HepG2 (cell line): ENCODE measurements around the gene ITIH2. TPM values are rescaled to one million over a fixed set of nuclear protein-coding genes. Genes with fewer than 3 reads are reported as not detected.
"Not testable (repeated sequence)": the region's sequence is repeated elsewhere in the genome, so short reads cannot be mapped to it uniquely, and the experiment has no call there.

Experiments used
- ATAC-seq: fragments of 200-7000 bp; cut with Tn5 transposase; 3 replicates; pipeline ENCODE4 v1.9.1; 2020; ENCODE audit warnings: mild to moderate bottlenecking, moderate library complexity
- BruUV-seq: library from RNA; stranded (reverse); fragments of 400-500 nt; replicated peaks from 2 replicates; lab custom pipeline; 2021; lab: Mats Ljungman, UMichigan
- CTCF ChIA-PET: fragments of 300-600 bp; formaldehyde crosslinking; extraction: SDS; loops from one replicate; lab custom pipeline; 2021; ENCODE audit warnings: low total read pairs, inconsistent platforms, low intra/inter-chr PET ratio; lab: Yijun Ruan, JAX
- POLR2A ChIA-PET: fragments of 350-600 bp; sonication (Branson Sonifier 250); formaldehyde crosslinking; loops from one replicate; lab custom pipeline; 2020; ENCODE audit warnings: antibody characterized with exemption, inconsistent platforms; lab: Yijun Ruan, JAX
- DNase-seq: peaks from one replicate; pipeline ENCODE4 v3.0.0-alpha.2; 2015; ENCODE audit warnings: low spot score
- FAIRE-seq: peaks from 3 replicates; lab custom pipeline; 2011; peaks lifted over from hg19 to GRCh38; lab: Jason Lieb, UNC
- H2AFZ ChIP-seq: one replicate; pipeline ENCODE4 v1.6.1; 2011; ENCODE audit warnings: low read length, inconsistent platforms
- H3K27ac ChIP-seq: fragments of 300-600 bp; 3 replicates; pipeline ENCODE4 v1.8.0; 2011; ENCODE audit warnings: mixed run types, mild to moderate bottlenecking, mixed read lengths, low read length, inconsistent platforms; ENCODE audit not compliant: insufficient read depth; ENCODE audit errors: extremely low read length
- H3K27me3 ChIP-seq, 2 experiments: fragments of 200-600 bp in 1 of 2; 2 replicates in 1 of 2; 3 replicates in 1 of 2; pipeline versions ENCODE4 v1.6.0 to v1.8.0; 2011; ENCODE audit warnings: low read length in 2 of 2, mild to moderate bottlenecking in 2 of 2, moderate library complexity in 2 of 2, inconsistent platforms in 1 of 2; ENCODE audit not compliant: insufficient read depth in 2 of 2, control insufficient read depth in 1 of 2
- H3K36me3 ChIP-seq, 2 experiments: fragments of 200-600 bp in 1 of 2; replicated peaks in 1 of 2; 2 replicates in 1 of 2; 3 replicates in 1 of 2; pipeline versions ENCODE4 v1.5.1 to v1.8.0; 2011; ENCODE audit warnings: low read length in 2 of 2, inconsistent platforms in 1 of 2; ENCODE audit not compliant: insufficient read depth in 2 of 2, control insufficient read depth in 1 of 2
- H3K4me1 ChIP-seq: 2 replicates; pipeline ENCODE4 v1.5.1; 2012; ENCODE audit warnings: low read length, inconsistent platforms; ENCODE audit not compliant: insufficient read depth
- H3K4me2 ChIP-seq: 2 replicates; pipeline ENCODE4 v1.6.0; 2011; ENCODE audit warnings: low read depth, low read length, inconsistent platforms
- H3K4me3 ChIP-seq, 3 experiments: fragments of 200-600 bp in 1 of 3; sonication (generic), shearing (Covaris generic) in 1 of 3; replicated peaks in 1 of 3; 2 replicates each; pipeline ENCODE4 v1.5.1; 2011 to 2016; ENCODE audit warnings: low read length in 3 of 3, inconsistent platforms in 2 of 3, low read depth in 2 of 3, mild to moderate bottlenecking in 2 of 3, control low read depth in 1 of 3, mixed read lengths in 1 of 3; ENCODE audit not compliant: insufficient read depth in 1 of 3
- H3K79me2 ChIP-seq: one replicate; pipeline ENCODE4 v1.6.1; 2011; ENCODE audit warnings: low read length, inconsistent platforms; ENCODE audit not compliant: insufficient read depth
- H3K9ac ChIP-seq: 2 replicates; pipeline ENCODE4 v1.6.0; 2011; ENCODE audit warnings: mild to moderate bottlenecking, low read depth, low read length, inconsistent platforms; ENCODE audit not compliant: insufficient read depth
- H3K9me3 ChIP-seq: 2 replicates; pipeline ENCODE4 v1.5.1; 2012; ENCODE audit warnings: mild to moderate bottlenecking, low read length
- H4K20me1 ChIP-seq: 2 replicates; pipeline ENCODE4 v1.6.0; 2011; ENCODE audit warnings: inconsistent platforms, mild to moderate bottlenecking, low read length, moderate library complexity; ENCODE audit not compliant: insufficient read depth
- ATF6 ChIP-seq: sonication (generic); formaldehyde crosslinking; conservative IDR thresholded peaks from 2 replicates; pipeline ENCODE4 v1.4.0; 2020; ENCODE audit warnings: missing genetic modification reagents
- ERF ChIP-seq: IDR thresholded peaks from 2 replicates; pipeline ENCODE4 v1.6.1; 2018; ENCODE audit warnings: missing biosample characterization, missing genetic modification reagents
- HMGXB4 ChIP-seq, 2 experiments: sonication (generic) in 1 of 2; formaldehyde crosslinking in 1 of 2; IDR thresholded peaks; 2 replicates each; pipeline versions ENCODE4 v1.4.0 to v1.6.1; 2018 to 2020; ENCODE audit warnings: missing genetic modification reagents in 2 of 2, borderline replicate concordance in 1 of 2, low read depth in 1 of 2, mild to moderate bottlenecking in 1 of 2, missing biosample characterization in 1 of 2
- JUND ChIP-seq: sonication (generic); formaldehyde crosslinking; IDR thresholded peaks from 2 replicates; pipeline ENCODE4 v1.8.0; 2022; ENCODE audit warnings: mild to moderate bottlenecking, missing genetic modification reagents
- MATR3 ChIP-seq: sonication (generic); formaldehyde crosslinking; IDR thresholded peaks from 2 replicates; pipeline ENCODE4 v1.4.0; 2020; ENCODE audit warnings: missing genetic modification reagents
- MED1 ChIP-seq: sonication (generic); formaldehyde crosslinking; IDR thresholded peaks from 2 replicates; pipeline ENCODE4 v1.4.0; 2020; ENCODE audit warnings: missing genetic modification reagents
- MIER2 ChIP-seq: IDR thresholded peaks from 2 replicates; pipeline ENCODE4 v1.6.1; 2016; ENCODE audit warnings: missing biosample characterization, missing genetic modification reagents
- MTERF4 ChIP-seq: sonication (generic); formaldehyde crosslinking; IDR thresholded peaks from 2 replicates; pipeline ENCODE4 v1.8.0; 2023; ENCODE audit warnings: mild to moderate bottlenecking, missing genetic modification reagents
- NCOA1 ChIP-seq: sonication (generic); formaldehyde crosslinking; IDR thresholded peaks from 2 replicates; pipeline ENCODE4 v1.9.0; 2021; ENCODE audit warnings: missing genetic modification reagents
- NFE2 ChIP-seq: sonication (generic); formaldehyde crosslinking; IDR thresholded peaks from 2 replicates; pipeline ENCODE4 v1.4.0; 2020; ENCODE audit warnings: missing genetic modification reagents
- NFYC ChIP-seq: IDR thresholded peaks from 2 replicates; pipeline ENCODE4 v1.6.1; 2016; ENCODE audit warnings: missing genetic modification reagents, missing compliant biosample characterization
- NR1H2 ChIP-seq: sonication (generic); formaldehyde crosslinking; IDR thresholded peaks from 2 replicates; pipeline ENCODE4 v1.8.1; 2022; ENCODE audit warnings: low read depth, missing genetic modification reagents, borderline replicate concordance
- ONECUT2 ChIP-seq: sonication (generic); formaldehyde crosslinking; IDR thresholded peaks from 2 replicates; pipeline ENCODE4 v1.4.0; 2020; ENCODE audit warnings: missing genetic modification reagents
- SP140L ChIP-seq: sonication (generic); formaldehyde crosslinking; IDR thresholded peaks from 2 replicates; pipeline ENCODE4 v1.4.0; 2020; ENCODE audit warnings: missing genetic modification reagents, borderline replicate concordance
- SRF ChIP-seq: IDR thresholded peaks from 2 replicates; pipeline ENCODE4 v1.6.1; 2011; ENCODE audit warnings: mild to moderate bottlenecking, low read depth, low read length, moderate library complexity
- TARDBP ChIP-seq: sonication (generic); formaldehyde crosslinking; IDR thresholded peaks from 2 replicates; pipeline ENCODE4 v1.8.0; 2022; ENCODE audit warnings: mild to moderate bottlenecking, missing genetic modification reagents
- TP53 ChIP-seq: sonication (generic); formaldehyde crosslinking; conservative IDR thresholded peaks from 2 replicates; pipeline ENCODE4 v1.4.0; 2020; ENCODE audit warnings: missing genetic modification reagents
- ZBTB42 ChIP-seq: sonication (generic); formaldehyde crosslinking; IDR thresholded peaks from 2 replicates; pipeline ENCODE4 v1.5.0; 2020; ENCODE audit warnings: mild to moderate bottlenecking, missing genetic modification reagents
- ZNF292 ChIP-seq: sonication (generic); formaldehyde crosslinking; IDR thresholded peaks from 2 replicates; pipeline ENCODE4 v1.8.1; 2022; ENCODE audit warnings: mild to moderate bottlenecking, low read depth, missing genetic modification reagents, borderline replicate concordance
- ZNF335 ChIP-seq: sonication (generic); formaldehyde crosslinking; IDR thresholded peaks from 2 replicates; pipeline ENCODE4 v1.4.0; 2020; ENCODE audit warnings: missing genetic modification reagents
- ZNF879 ChIP-seq: sonication (generic); formaldehyde crosslinking; IDR thresholded peaks from 2 replicates; pipeline ENCODE4 v1.8.1; 2023; ENCODE audit warnings: missing genetic modification reagents
- WGBS: methylation state at CpG from one replicate; pipeline ENCODE4 v1.1.6; 2017; ENCODE audit warnings: low lambda C conversion rate; 5-methylcytosine and 5-hydroxymethylcytosine counted together
- in situ Hi-C: cut with HindIII; loops from 2 replicates; pipeline ENCODE4 v1.10.0; 2017; ENCODE audit warnings: low pct_unique_long_range_greater_than_20kb; ENCODE audit not compliant: extremely low pct_ligation_motif_present
- intact Hi-C: fragments of 100-400 bp; cut with micrococcal nuclease; formaldehyde crosslinking; loops from one replicate; pipeline ENCODE4 v1.10.0; 2022; ENCODE audit not compliant: unreplicated experiment
- polyA plus RNA-seq, 8 experiments: library from polyadenylated mRNA; depleted of rRNA in 3 of 8; stranded (reverse) in 7 of 8; unstranded in 1 of 8; fragments of >200 nt; fragmentation: Illumina TruSeq in 4 of 8; extraction: Trizol in 4 of 8; gene quantifications; 2 replicates each; pipeline versions ENCODE4 v1.2.1 to v1.2.3, GENCODE V29; 2011 to 2016; ENCODE audit warnings: low read depth in 4 of 8, missing spikeins in 1 of 8, mixed read lengths in 1 of 8; ENCODE audit not compliant: insufficient read depth in 1 of 8
- total RNA-seq, 5 experiments: library from RNA; depleted of rRNA; stranded (reverse); fragments of >200 nt; fragmentation: Illumina TruSeq; extraction: Trizol; gene quantifications; 2 replicates each; pipeline ENCODE4 v1.2.3, GENCODE V29; 2016; ENCODE audit warnings: low read depth in 1 of 5

The ITIH2 gene
- total and polyA plus RNA-seq, 2 of the 13 experiments (the other 11 are each of a cell fraction or from before 2014, with no cell fraction given), result 1,197 to 1,427 TPM

GRCh38 chr10:7703140-7703539 lies at the start of gene ITIH2 (continued):
- TF ChIP-seq MTERF4 (CRISPR knock-in tag) (no peak), NFYC (CRISPR knock-in tag) (no peak), NR1H2 (no peak), MED1 (CRISPR knock-in tag) (peak; percentile 79), ZBTB42 (CRISPR knock-in tag) (no peak), ONECUT2 (CRISPR knock-in tag) (peak; percentile 85), ERF (CRISPR knock-in tag) (peak; percentile 16; the same call in 1 of the 2 replicates), SP140L (0 out of 2 replicates have a peak, but pooled peaks have one; percentile 40), MATR3 (CRISPR knock-in tag) (no peak), SRF (peak; percentile 51; the same call in 1 of the 2 replicates), NFE2 (no peak), TARDBP (no peak; the same call in 1 of the 2 replicates), MIER2 (CRISPR knock-in tag) (no peak), ZNF292 (CRISPR knock-in tag) (no peak), ZNF879 (no peak), JUND (CRISPR knock-in tag) (no peak), ATF6 (CRISPR knock-in tag) (no peak), HMGXB4 (CRISPR knock-in tag; IDR thresholded peaks at IDR 0.05; ENCODE audit: borderline replicate concordance in 1 of 2, low read depth in 1 of 2) (no peak), ZNF335 (CRISPR knock-in tag) (no peak), NCOA1 (CRISPR knock-in tag) (no peak), TP53 (CRISPR knock-in tag) (no peak)

GRCh38 chr10:7657079-7657478 lies 46.0 kb upstream of the ITIH2 start:
- FAIRE-seq, H3K27me3 ChIP-seq, BruUV-seq, H3K4me3 ChIP-seq, in situ Hi-C loops, H3K9me3 ChIP-seq, H4K20me1 ChIP-seq, H3K36me3 ChIP-seq, H3K79me2 ChIP-seq, POLR2A ChIA-PET, CTCF ChIA-PET, ATAC-seq, intact Hi-C loops, H3K4me1 ChIP-seq, H3K4me2 ChIP-seq, H2AFZ ChIP-seq, DNase-seq, H3K27ac ChIP-seq, H3K9ac ChIP-seq: not testable (repeated sequence)
- 96% methylated on average over 11 of the region's 11 CpGs for WGBS
